Endothelial cell of umbilical vein (primary cell): Measurements from ENCODE around the gene ZNF639. TPM values are rescaled to one million over a fixed set of nuclear protein-coding genes. Genes with fewer than 3 reads are reported as not detected.

Experiments used
- BruUV-seq: library from RNA; stranded (reverse); fragments of 400-500 nt; replicated peaks from 2 replicates; lab custom pipeline; 2021; lab: Mats Ljungman, UMichigan
- CTCF ChIA-PET: fragments of 300-600, 350-600 bp; sonication (Branson Sonifier 250); formaldehyde crosslinking; loops from one replicate; lab custom pipeline; 2021; ENCODE audit warnings: antibody characterized with exemption, inconsistent platforms; lab: Charles Lee
- POLR2A ChIA-PET: fragments of 300-600, 350-600 bp; sonication (Branson Sonifier 250); formaldehyde crosslinking; loops from one replicate; lab custom pipeline; 2021; ENCODE audit warnings: antibody characterized with exemption, inconsistent platforms; lab: Charles Lee
- DNase-seq: peaks from one replicate; pipeline ENCODE4 v3.0.0-alpha.2; 2011; ENCODE audit warnings: low read depth, low spot score
- FAIRE-seq: peaks from 2 replicates; lab custom pipeline; 2011; peaks lifted over from hg19 to GRCh38; lab: Jason Lieb, UNC
- H2AFZ ChIP-seq: 2 replicates; pipeline ENCODE4 v1.6.0; 2012; ENCODE audit warnings: low read depth, low read length, control low read depth, inconsistent platforms
- H3K27ac ChIP-seq: 2 replicates; pipeline ENCODE4 v1.5.1; 2011; ENCODE audit warnings: low read depth, mild to moderate bottlenecking, control low read depth, low read length, moderate library complexity; ENCODE audit not compliant: insufficient read depth
- H3K27me3 ChIP-seq, 2 experiments: 2 replicates each; pipeline versions ENCODE4 v1.6.0 to v1.6.1; 2011; ENCODE audit warnings: low read length in 2 of 2, mixed read lengths in 1 of 2; ENCODE audit not compliant: control insufficient read depth in 2 of 2, insufficient read depth in 2 of 2
- H3K36me3 ChIP-seq, 2 experiments: 2 replicates in 1 of 2; 3 replicates in 1 of 2; pipeline ENCODE4 v1.5.1; 2011; ENCODE audit warnings: low read length in 2 of 2, mild to moderate bottlenecking in 1 of 2, moderate library complexity in 1 of 2; ENCODE audit not compliant: control insufficient read depth in 2 of 2, insufficient read depth in 2 of 2; ENCODE audit errors: extremely low read depth in 1 of 2
- H3K4me1 ChIP-seq: 3 replicates; pipeline ENCODE4 v1.5.1; 2011; ENCODE audit warnings: mild to moderate bottlenecking, low read length; ENCODE audit not compliant: control insufficient read depth, insufficient read depth; ENCODE audit errors: extremely low read depth
- H3K4me2 ChIP-seq: 2 replicates; pipeline ENCODE4 v1.6.1; 2011; ENCODE audit warnings: low read length, control low read depth, mixed read lengths; ENCODE audit not compliant: insufficient read depth
- H3K4me3 ChIP-seq, 3 experiments: fragments of 200-600 bp in 1 of 3; sonication (generic), shearing (Covaris generic) in 1 of 3; replicated peaks in 1 of 3; 2 replicates each; pipeline ENCODE4 v1.5.1; 2011 to 2016; ENCODE audit warnings: control low read depth in 3 of 3, low read length in 3 of 3, mild to moderate bottlenecking in 2 of 3, inconsistent platforms in 1 of 3, low read depth in 1 of 3, moderate library complexity in 1 of 3; ENCODE audit not compliant: insufficient read depth in 1 of 3
- H3K79me2 ChIP-seq: 2 replicates; pipeline ENCODE4 v1.6.0; 2012; ENCODE audit warnings: low read length, inconsistent platforms; ENCODE audit not compliant: control insufficient read depth, insufficient read depth
- H3K9ac ChIP-seq: replicated peaks from 2 replicates; pipeline ENCODE3; 2011; ENCODE audit warnings: low read length, control low read depth; ENCODE audit not compliant: insufficient read depth; ENCODE audit errors: extremely low read depth
- H3K9me1 ChIP-seq: replicated peaks from 3 replicates; pipeline ENCODE4 v1.6.0; 2011; ENCODE audit warnings: mild to moderate bottlenecking, low read length; ENCODE audit not compliant: control insufficient read depth, insufficient read depth; ENCODE audit errors: extremely low read depth
- H3K9me3 ChIP-seq: replicated peaks from 2 replicates; pipeline ENCODE4 v1.5.1; 2012; ENCODE audit warnings: low read length, inconsistent platforms; ENCODE audit not compliant: control insufficient read depth, insufficient read depth
- H4K20me1 ChIP-seq: replicated peaks from 2 replicates; pipeline ENCODE3; 2011; ENCODE audit warnings: mild to moderate bottlenecking, low read length; ENCODE audit not compliant: control insufficient read depth, insufficient read depth; ENCODE audit errors: extremely low read depth
- CTCF ChIP-seq, 2 donors: IDR thresholded peaks; 1 replicate in 1 of 2; 2 replicates in 1 of 2; pipeline ENCODE4 v1.5.1; 2011; ENCODE audit warnings: low read length in 2 of 2, mild to moderate bottlenecking in 2 of 2, moderate library complexity in 2 of 2, control low read depth in 1 of 2, inconsistent platforms in 1 of 2, low read depth in 1 of 2; ENCODE audit not compliant: insufficient read depth in 1 of 2; ENCODE audit errors: extremely low read depth in 1 of 2
- EZH2 ChIP-seq: IDR thresholded peaks from 2 replicates; pipeline ENCODE4 v1.6.1; 2012; ENCODE audit warnings: borderline replicate concordance, low read depth, mild to moderate bottlenecking, moderate library complexity, low read length, inconsistent platforms; ENCODE audit not compliant: severe bottlenecking
- FOS ChIP-seq: IDR thresholded peaks from 2 replicates; pipeline ENCODE4 v1.6.1; 2011; ENCODE audit warnings: mild to moderate bottlenecking, low read length, moderate library complexity, borderline replicate concordance; ENCODE audit not compliant: insufficient read depth
- GATA2 ChIP-seq: IDR thresholded peaks from 2 replicates; pipeline ENCODE4 v1.7.0; 2011; ENCODE audit warnings: low read depth, mild to moderate bottlenecking, moderate library complexity, mixed read lengths, low read length; ENCODE audit not compliant: insufficient read length, insufficient read depth
- JUN ChIP-seq: IDR thresholded peaks from 2 replicates; pipeline ENCODE4 v1.6.1; 2011; ENCODE audit warnings: borderline replicate concordance, low read depth; ENCODE audit not compliant: insufficient read length, insufficient read depth
- MAX ChIP-seq: IDR thresholded peaks from 2 replicates; pipeline ENCODE4 v1.6.1; 2011; ENCODE audit not compliant: insufficient read depth, insufficient read length
- MYC ChIP-seq: IDR thresholded peaks from one replicate; pipeline ENCODE4 v1.6.1; 2011; ENCODE audit warnings: mild to moderate bottlenecking, low read depth, low read length
- POLR2A ChIP-seq: IDR thresholded peaks from 2 replicates; pipeline ENCODE4 v1.6.1; 2012; ENCODE audit warnings: low read depth, mild to moderate bottlenecking, control low read depth, low read length
- POLR2AphosphoS5 ChIP-seq: IDR thresholded peaks from 2 replicates; pipeline ENCODE4 v1.6.1; 2012; ENCODE audit warnings: low read depth, mild to moderate bottlenecking, control low read depth, low read length, moderate library complexity; ENCODE audit not compliant: insufficient read depth
- dilution Hi-C: fragments of 300-500 bp; cut with MboI; formaldehyde crosslinking; loops from one replicate; pipeline ENCODE4 v1.15.0; 2019; ENCODE audit warnings: low sequenced_read_pairs; ENCODE audit not compliant: extremely low pct_ligation_motif_present
- intact Hi-C: fragments of 100-400 bp; cut with micrococcal nuclease; formaldehyde crosslinking; loops from one replicate; pipeline ENCODE4 v1.10.0; 2022
- polyA plus RNA-seq, 4 experiments: library from polyadenylated mRNA; depleted of rRNA in 3 of 4; stranded (reverse) in 3 of 4; unstranded in 1 of 4; fragments of >200 nt; gene quantifications; 2 replicates each; pipeline versions ENCODE4 v1.2.1 to v1.2.3, GENCODE V29; 2011 to 2012; ENCODE audit warnings: missing spikeins in 1 of 4
- total RNA-seq: library from RNA; stranded (reverse); gene quantifications from 2 replicates; pipeline ENCODE4 v1.2.3, GENCODE V29; 2021

ZNF639 gene
- total and polyA plus RNA-seq, 2 donors (not counting 3 experiments of a cell fraction or from before 2014, with no cell fraction given), result 8.0 to 30.5 TPM

GRCh38 chr3:179299316-179299715 is 23.5 kb upstream of the ZNF639 start:
- no TSS peak for BruUV-seq
- Histone ChIP-seq H3K79me2 (no peaks in the 10 kb centered on the region), H2AFZ (no peak overlapping the region), H3K9ac (no peak overlapping the region), H3K9me1 (no peaks in the 10 kb centered on the region), H3K36me3 (no peaks in the 10 kb centered on the region), H3K27me3 (peaks cover 0 to 10% of the 10 kb centered on the region in 2 experiments), H3K4me3 (no peak overlapping the region), H3K4me1 (no peaks in the 10 kb centered on the region), H4K20me1 (no peaks in the 10 kb centered on the region), H3K4me2 (no peak overlapping the region), H3K9me3 (no peaks in the 10 kb centered on the region), H3K27ac (no peak overlapping the region)
- FAIRE-seq (no peak), DNase-seq (no peak)
- dilution Hi-C loops, result no loop called here
- ChIA-PET CTCF (interaction anchor here (1.3 kb wide), 1 partner anchor 284 kb away, joined by 3 read pairs; no protein-coding TSS in a partner anchor), POLR2A (no interaction called here)
- intact Hi-C loops, result no loop called here
- TF ChIP-seq MYC, result no peak
- no peak for TF ChIP-seq EZH2
- TF ChIP-seq MAX, result no peak
- no peak for TF ChIP-seq GATA2
- TF ChIP-seq POLR2AphosphoS5, result no peak
- no peak for TF ChIP-seq JUN
- TF ChIP-seq POLR2A, result no peak
- no peak for TF ChIP-seq FOS
- TF ChIP-seq CTCF (IDR thresholded peaks at IDR 0.05; ENCODE audit: extremely low read depth in 1 of 2, insufficient read depth in 1 of 2, low read depth in 1 of 2, low read length in 2 of 2), result no peak
